ENCODE data around the gene ITM2B.

The ITM2B gene

DNA sequence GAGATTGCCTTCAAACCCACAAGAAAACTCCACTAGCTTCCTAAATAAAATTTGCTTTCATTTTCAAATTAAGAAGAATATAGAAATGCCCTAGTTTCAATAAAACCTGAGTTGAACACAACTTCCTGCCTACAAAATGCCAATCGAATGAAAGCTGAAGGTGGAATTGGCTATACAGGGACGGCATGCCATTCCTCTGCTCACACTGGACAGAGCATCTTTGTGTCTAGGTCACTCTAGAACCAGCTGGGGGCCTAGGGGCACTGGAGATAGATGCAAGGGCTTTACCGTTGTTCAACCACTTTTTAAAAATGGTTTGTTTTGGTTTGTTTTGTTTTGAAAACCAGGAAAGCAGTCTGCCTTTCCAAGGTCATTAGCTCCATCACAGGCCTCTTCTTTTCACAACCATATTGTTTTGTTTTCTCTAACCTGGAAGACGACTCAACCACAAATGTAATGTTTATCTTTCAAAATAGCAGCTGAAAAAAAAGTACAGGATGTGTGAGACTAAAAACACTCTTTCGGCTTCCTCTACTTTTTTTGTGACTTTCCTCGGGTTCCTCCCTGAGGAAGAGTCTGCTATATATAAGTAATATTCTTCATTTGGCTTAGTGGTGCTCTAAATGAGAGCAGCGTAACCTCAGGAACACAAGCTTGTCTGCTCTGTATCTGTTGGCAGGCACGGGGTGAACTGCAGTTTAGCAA is 11.9 kb upstream of the ITM2B start:
- Histone ChIP-seq H3K36me3 (ENCODE audit: insufficient read depth) (no peaks in the 10 kb centered on the region), H4K20me1 (ENCODE audit: insufficient read depth) (no peaks in the 10 kb centered on the region), H3K4me3 (IDR thresholded peaks at IDR 0.05; ENCODE audit: insufficient read depth, low read depth, low read length) (no peak overlapping the region), H3K79me2 (ENCODE audit: insufficient read depth, low read depth) (no peaks in the 10 kb centered on the region), H3K27me3 (ENCODE audit: insufficient read depth, low read depth) (no peaks in the 10 kb centered on the region), H3K9ac (no peak overlapping the region), H3K27ac (no peak overlapping the region), H3K4me2 (no peak overlapping the region), H3K4me1 (ENCODE audit: low read depth, poor library complexity, severe bottlenecking) (no peaks in the 10 kb centered on the region), H2AFZ (ENCODE audit: low read depth) (no peak overlapping the region)
- TF ChIP-seq, protein P1, sequence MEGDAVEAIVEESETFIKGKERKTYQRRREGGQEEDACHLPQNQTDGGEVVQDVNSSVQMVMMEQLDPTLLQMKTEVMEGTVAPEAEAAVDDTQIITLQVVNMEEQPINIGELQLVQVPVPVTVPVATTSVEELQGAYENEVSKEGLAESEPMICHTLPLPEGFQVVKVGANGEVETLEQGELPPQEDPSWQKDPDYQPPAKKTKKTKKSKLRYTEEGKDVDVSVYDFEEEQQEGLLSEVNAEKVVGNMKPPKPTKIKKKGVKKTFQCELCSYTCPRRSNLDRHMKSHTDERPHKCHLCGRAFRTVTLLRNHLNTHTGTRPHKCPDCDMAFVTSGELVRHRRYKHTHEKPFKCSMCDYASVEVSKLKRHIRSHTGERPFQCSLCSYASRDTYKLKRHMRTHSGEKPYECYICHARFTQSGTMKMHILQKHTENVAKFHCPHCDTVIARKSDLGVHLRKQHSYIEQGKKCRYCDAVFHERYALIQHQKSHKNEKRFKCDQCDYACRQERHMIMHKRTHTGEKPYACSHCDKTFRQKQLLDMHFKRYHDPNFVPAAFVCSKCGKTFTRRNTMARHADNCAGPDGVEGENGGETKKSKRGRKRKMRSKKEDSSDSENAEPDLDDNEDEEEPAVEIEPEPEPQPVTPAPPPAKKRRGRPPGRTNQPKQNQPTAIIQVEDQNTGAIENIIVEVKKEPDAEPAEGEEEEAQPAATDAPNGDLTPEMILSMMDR (conservative IDR thresholded peaks at IDR 0.05; ENCODE audit: low read depth, low read length) = no peak

DNA sequence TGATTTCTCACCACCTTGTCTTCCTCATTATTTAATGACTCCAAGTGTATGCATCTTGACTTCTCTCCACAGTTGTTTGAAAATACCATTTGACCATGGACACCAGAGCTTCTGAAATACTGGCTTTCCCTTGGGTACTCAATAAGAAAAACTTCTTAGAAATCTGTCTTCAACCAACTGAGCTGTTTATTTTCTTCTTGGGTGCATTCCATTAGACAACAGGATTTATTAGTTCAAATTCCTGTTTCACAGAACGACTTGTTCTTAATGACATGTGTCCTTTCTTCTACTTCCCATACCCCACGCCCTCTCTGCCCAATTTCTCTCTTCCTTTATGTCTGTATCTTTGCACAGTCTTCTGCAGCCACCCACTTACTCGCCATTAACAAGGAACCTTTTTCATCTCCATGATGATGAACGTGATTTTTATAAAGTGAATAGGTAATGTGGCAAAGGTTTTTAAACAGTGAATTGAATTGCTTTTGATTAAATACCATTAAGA is 11.3 kb upstream of the ITM2B start:
- TF ChIP-seq, protein P1 (conservative IDR thresholded peaks at IDR 0.05; ENCODE audit: low read depth, low read length) = no peak
- Histone ChIP-seq H4K20me1 (ENCODE audit: insufficient read depth) (no peaks in the 10 kb centered on the region), H3K79me2 (ENCODE audit: insufficient read depth, low read depth) (no peaks in the 10 kb centered on the region), H3K4me2 (no peak overlapping the region), H3K36me3 (ENCODE audit: insufficient read depth) (no peaks in the 10 kb centered on the region), H2AFZ (ENCODE audit: low read depth) (no peak overlapping the region), H3K4me3 (IDR thresholded peaks at IDR 0.05; ENCODE audit: insufficient read depth, low read depth, low read length) (no peak overlapping the region), H3K27ac (no peak overlapping the region), H3K4me1 (ENCODE audit: low read depth, poor library complexity, severe bottlenecking) (no peaks in the 10 kb centered on the region), H3K27me3 (ENCODE audit: insufficient read depth, low read depth) (no peaks in the 10 kb centered on the region), H3K9ac (no peak overlapping the region)

DNA sequence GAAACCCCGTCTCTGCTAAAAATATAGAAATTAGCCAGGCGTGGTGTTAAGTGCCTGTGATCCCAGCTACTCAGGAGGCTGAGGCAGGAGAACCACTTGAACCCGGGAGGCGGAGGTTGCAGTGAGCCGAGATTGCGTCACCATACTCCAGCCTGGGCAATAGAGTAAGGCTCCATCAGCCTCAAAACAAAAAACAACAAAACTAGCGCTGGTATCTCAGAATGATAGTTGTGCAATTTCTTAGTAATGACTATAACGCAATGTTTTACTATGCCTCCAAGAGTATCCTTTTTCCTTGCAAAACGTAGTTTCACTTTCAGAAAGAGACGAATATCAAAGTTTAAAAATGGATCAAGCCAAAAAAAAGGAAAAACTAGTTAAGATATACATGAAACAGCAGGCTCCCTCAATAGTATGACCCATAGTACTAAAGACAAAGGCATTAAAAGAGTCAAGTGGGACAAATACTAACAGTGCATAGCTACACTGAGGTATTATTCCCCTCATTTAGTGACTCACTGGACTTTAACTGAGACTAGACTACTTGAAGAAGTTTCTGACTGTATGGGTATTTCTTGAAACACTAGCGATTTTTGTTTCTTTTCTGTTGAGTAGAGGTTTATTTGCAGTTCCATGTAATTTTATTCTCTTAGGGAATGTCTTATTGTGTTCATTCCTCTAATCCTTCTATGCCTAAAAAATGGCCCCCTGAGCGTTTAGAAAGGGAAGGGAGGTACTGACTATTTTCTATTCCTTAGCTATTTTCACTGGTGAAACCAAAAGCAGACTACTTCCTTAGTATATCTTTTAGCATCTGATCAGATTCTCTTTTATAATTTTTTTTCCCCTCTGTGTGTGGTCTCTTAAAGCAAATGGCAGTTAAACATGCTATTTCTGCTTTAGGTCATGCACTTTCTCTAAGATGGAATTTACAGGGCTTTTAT is 10.4 kb upstream of the ITM2B start:
- Histone ChIP-seq H3K79me2 (ENCODE audit: insufficient read depth, low read depth) (no peaks in the 10 kb centered on the region), H4K20me1 (ENCODE audit: insufficient read depth) (no peaks in the 10 kb centered on the region), H3K9ac (no peak overlapping the region), H3K27ac (no peak overlapping the region), H3K4me1 (ENCODE audit: low read depth, poor library complexity, severe bottlenecking) (no peaks in the 10 kb centered on the region), H3K27me3 (ENCODE audit: insufficient read depth, low read depth) (no peaks in the 10 kb centered on the region), H3K4me2 (no peak overlapping the region), H3K4me3 (IDR thresholded peaks at IDR 0.05; ENCODE audit: insufficient read depth, low read depth, low read length) (no peak overlapping the region), H2AFZ (ENCODE audit: low read depth) (no peak overlapping the region), H3K36me3 (ENCODE audit: insufficient read depth) (no peaks in the 10 kb centered on the region)
- TF ChIP-seq, protein P1 (conservative IDR thresholded peaks at IDR 0.05; ENCODE audit: low read depth, low read length) = no peak

DNA sequence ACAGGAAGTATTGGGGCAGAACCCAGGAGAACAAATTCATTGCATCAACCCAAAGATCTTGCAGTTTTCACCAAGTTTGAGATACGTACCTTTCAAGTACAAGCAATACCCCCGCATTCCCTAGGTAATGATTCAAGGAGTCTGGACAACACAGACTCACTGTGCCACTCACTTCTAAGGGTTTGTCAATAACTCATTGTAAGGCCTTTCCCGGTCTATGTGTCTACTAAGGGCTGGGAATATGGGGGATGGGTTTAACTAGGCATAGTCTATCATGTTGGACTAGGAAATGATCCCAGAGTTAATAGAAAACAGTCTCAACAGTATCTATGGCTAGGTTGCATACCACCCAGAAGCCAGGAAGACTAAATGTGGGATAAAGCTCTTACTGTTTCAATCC is 8.3 kb upstream of the ITM2B start:
- Histone ChIP-seq H3K79me2 (ENCODE audit: insufficient read depth, low read depth) (no peaks in the 10 kb centered on the region), H3K4me3 (IDR thresholded peaks at IDR 0.05; ENCODE audit: insufficient read depth, low read depth, low read length) (no peak overlapping the region), H3K4me1 (ENCODE audit: low read depth, poor library complexity, severe bottlenecking) (no peaks in the 10 kb centered on the region), H3K27me3 (ENCODE audit: insufficient read depth, low read depth) (no peaks in the 10 kb centered on the region), H3K36me3 (ENCODE audit: insufficient read depth) (no peaks in the 10 kb centered on the region), H4K20me1 (ENCODE audit: insufficient read depth) (no peaks in the 10 kb centered on the region), H3K4me2 (no peak overlapping the region), H3K27ac (no peak overlapping the region), H2AFZ (ENCODE audit: low read depth) (no peak overlapping the region), H3K9ac (no peak overlapping the region)
- TF ChIP-seq, protein P1 (conservative IDR thresholded peaks at IDR 0.05; ENCODE audit: low read depth, low read length) = no peak
